PFSK-1 (cell line): ENCODE measurements around the gene ACTMAP.

Experiments used
- FOXP2 ChIP-seq: optimal IDR thresholded peaks from 2 replicates; pipeline ENCODE3; 2011; ENCODE audit warnings: borderline replicate concordance, control low read depth, inconsistent platforms; ENCODE audit not compliant: insufficient read depth; ENCODE audit errors: extremely low read length, extremely low read depth
- POLR2AphosphoS5 ChIP-seq: IDR thresholded peaks from 2 replicates; pipeline ENCODE4 v1.6.1; 2012; ENCODE audit warnings: low read depth, mild to moderate bottlenecking, control low read depth, low read length, moderate library complexity
- REST ChIP-seq, 2 experiments: IDR thresholded peaks; 2 replicates each; pipeline versions ENCODE4 v1.6.1 to v1.8.0; 2011 to 2012; ENCODE audit warnings: low read depth in 2 of 2, low read length in 2 of 2, control low read depth in 1 of 2, inconsistent platforms in 1 of 2, mild to moderate bottlenecking in 1 of 2, moderate library complexity in 1 of 2; ENCODE audit not compliant: insufficient read depth in 1 of 2
- SIN3A ChIP-seq: IDR thresholded peaks from 2 replicates; pipeline ENCODE4 v1.6.1; 2012; ENCODE audit warnings: mild to moderate bottlenecking, low read length, moderate library complexity, borderline replicate concordance; ENCODE audit not compliant: insufficient read depth
- TAF1 ChIP-seq: IDR thresholded peaks from 2 replicates; pipeline ENCODE4 v1.6.1; 2012; ENCODE audit warnings: low read length, control low read depth, borderline replicate concordance; ENCODE audit not compliant: insufficient read depth

ACTMAP gene

GRCh38 chr19:40747536-40747935 lies 2.7 kb downstream of the ACTMAP start:
- TF ChIP-seq POLR2AphosphoS5 (no peak), SIN3A (no peak), TAF1 (no peak), FOXP2 (no peak)

- no peak for TF ChIP-seq TAF1
- no peak for TF ChIP-seq SIN3A
- no peak for TF ChIP-seq FOXP2
- TF ChIP-seq REST (IDR thresholded peaks at IDR 0.05; ENCODE audit: insufficient read depth in 1 of 2, low read depth in 2 of 2, low read length in 2 of 2) = no peak
- TF ChIP-seq POLR2AphosphoS5 = no peak
Observed at GRCh38 chr19:40745402-40745780, 4.9 kb downstream of the ACTMAP start.

GRCh38 chr19:40744554-40745401 lies 5.5 kb downstream of the ACTMAP start:
- TF ChIP-seq FOXP2 (no peak), POLR2AphosphoS5 (no peak), REST (IDR thresholded peaks at IDR 0.05; ENCODE audit: insufficient read depth in 1 of 2, low read depth in 2 of 2, low read length in 2 of 2) (no peak), TAF1 (no peak)

GRCh38 chr19:40743926-40744325 lies 6.4 kb downstream of the ACTMAP start:
- TF ChIP-seq FOXP2 (no peak), TAF1 (no peak), POLR2AphosphoS5 (no peak), SIN3A (no peak), REST (IDR thresholded peaks at IDR 0.05; ENCODE audit: insufficient read depth in 1 of 2, low read depth in 2 of 2, low read length in 2 of 2) (no peak)

- TF ChIP-seq SIN3A (no peak), FOXP2 (no peak), POLR2AphosphoS5 (no peak), TAF1 (no peak), REST (IDR thresholded peaks at IDR 0.05; ENCODE audit: insufficient read depth in 1 of 2, low read depth in 2 of 2, low read length in 2 of 2) (no peak)
Observed at GRCh38 chr19:40742886-40743285, 7.4 kb downstream of the ACTMAP start.
